HG02885 (cell line): ENCODE data around the gene LATS2.

Experiments used
- ATAC-seq: cut with Tn5 transposase; IDR thresholded peaks from one replicate; pipeline ENCODE4 v1.9.1; 2021; ENCODE audit warnings: mild to moderate bottlenecking; ENCODE audit not compliant: unreplicated experiment, poor library complexity

Gene LATS2

DNA sequence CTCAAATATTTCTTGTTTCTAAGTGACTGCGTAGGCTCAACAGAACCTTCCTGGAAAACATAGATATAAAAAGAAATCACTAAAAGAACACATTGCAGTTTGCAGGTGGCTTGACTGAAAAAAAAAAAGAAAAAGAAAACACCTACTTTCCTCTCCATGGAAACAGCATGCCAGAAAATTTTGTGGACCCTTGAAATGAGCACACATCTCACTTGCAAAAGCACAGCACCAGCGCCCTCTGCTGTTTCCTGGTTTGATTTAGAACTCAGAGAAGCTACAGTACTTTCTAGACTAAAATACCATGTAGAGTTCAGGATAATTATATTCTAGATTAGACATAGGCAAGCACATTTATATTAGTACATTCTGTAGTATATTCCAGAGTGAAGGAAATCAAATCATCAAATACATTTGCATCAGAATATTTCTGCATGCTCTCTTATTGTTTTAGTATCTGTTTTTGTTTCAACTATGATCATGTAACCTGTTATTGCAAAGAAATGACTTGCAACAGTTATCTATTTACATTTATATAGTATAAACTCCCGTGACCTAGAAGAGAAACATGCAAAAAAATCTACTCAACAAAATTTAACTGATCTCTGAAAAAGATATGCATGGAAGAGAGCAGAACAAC, 136.5 kb downstream of the LATS2 start:
- peak; percentile 45 for ATAC-seq

DNA sequence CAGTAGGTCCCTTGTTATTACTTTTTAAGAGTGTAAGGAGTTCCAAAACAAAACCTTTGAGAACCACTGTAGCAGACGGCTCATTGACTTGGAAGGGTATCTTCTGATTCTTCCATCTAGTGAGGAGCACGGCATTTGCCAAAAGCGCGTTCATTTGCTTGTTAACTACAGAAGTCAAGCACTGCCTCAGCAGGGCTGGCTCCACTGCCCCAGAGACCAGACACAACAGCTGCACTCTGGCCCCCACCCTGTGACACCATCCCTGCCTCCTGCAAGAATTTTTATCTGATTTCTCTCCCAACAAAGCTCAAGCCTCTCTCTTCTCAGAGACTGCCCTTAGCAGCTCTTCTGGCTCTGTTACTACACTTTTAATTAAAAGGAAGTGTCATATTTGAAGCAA, 138.1 kb downstream of the LATS2 start:
- ATAC-seq, result no peak
